Fibroblast of pulmonary artery (primary cell): ENCODE data around the gene AGRP.

Experiments
- DNase-seq: peaks from one replicate; pipeline ENCODE4 v3.0.0-alpha.2; 2010; ENCODE audit warnings: low read depth
- H3K4me3 ChIP-seq: replicated peaks from 2 replicates; pipeline ENCODE4 v1.5.1; 2011; ENCODE audit warnings: low read depth, mild to moderate bottlenecking, control low read depth, low read length, moderate library complexity
- TF ChIP-seq, protein P1 (sequence below): IDR thresholded peaks from 2 replicates; pipeline ENCODE4 v1.5.1; 2011; ENCODE audit warnings: mild to moderate bottlenecking, control low read depth, low read length, inconsistent platforms; ENCODE audit errors: missing control alignments

AGRP gene

GRCh38 chr16:67447508-67448076 is 35.8 kb downstream of the AGRP start:
- TF ChIP-seq, protein P1, sequence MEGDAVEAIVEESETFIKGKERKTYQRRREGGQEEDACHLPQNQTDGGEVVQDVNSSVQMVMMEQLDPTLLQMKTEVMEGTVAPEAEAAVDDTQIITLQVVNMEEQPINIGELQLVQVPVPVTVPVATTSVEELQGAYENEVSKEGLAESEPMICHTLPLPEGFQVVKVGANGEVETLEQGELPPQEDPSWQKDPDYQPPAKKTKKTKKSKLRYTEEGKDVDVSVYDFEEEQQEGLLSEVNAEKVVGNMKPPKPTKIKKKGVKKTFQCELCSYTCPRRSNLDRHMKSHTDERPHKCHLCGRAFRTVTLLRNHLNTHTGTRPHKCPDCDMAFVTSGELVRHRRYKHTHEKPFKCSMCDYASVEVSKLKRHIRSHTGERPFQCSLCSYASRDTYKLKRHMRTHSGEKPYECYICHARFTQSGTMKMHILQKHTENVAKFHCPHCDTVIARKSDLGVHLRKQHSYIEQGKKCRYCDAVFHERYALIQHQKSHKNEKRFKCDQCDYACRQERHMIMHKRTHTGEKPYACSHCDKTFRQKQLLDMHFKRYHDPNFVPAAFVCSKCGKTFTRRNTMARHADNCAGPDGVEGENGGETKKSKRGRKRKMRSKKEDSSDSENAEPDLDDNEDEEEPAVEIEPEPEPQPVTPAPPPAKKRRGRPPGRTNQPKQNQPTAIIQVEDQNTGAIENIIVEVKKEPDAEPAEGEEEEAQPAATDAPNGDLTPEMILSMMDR, result peak; percentile 54
- H3K4me3 ChIP-seq, result no peak overlapping the region
- peak; percentile 75 for DNase-seq

- no peak for DNase-seq
- no peak overlapping the region for H3K4me3 ChIP-seq
- TF ChIP-seq, protein P1, result no peak
These were observed 36.3 kb downstream of the AGRP start for GRCh38 chr16:67446968-67447507.

- peak; percentile 50 for DNase-seq
- TF ChIP-seq, protein P1, result peak; percentile 9
- no peak overlapping the region for H3K4me3 ChIP-seq
These were observed 37.1 kb downstream of the AGRP start for GRCh38 chr16:67445913-67446907.

- DNase-seq, result no peak
- H3K4me3 ChIP-seq, result no peak overlapping the region
- TF ChIP-seq, protein P1, result no peak
These were observed 37.9 kb downstream of the AGRP start for GRCh38 chr16:67445441-67445912.

- TF ChIP-seq, protein P1, result no peak
- no peak for DNase-seq
These were observed 38.3 kb downstream of the AGRP start for GRCh38 chr16:67445126-67445426.

GRCh38 chr16:67444259-67445125 is 38.9 kb downstream of the AGRP start:
- no peak overlapping the region for H3K4me3 ChIP-seq
- TF ChIP-seq, protein P1, result no peak
- no peak for DNase-seq

More at GRCh38 chr16:67445126-67445426, 38.3 kb downstream of the AGRP start:
- no peak overlapping the region for H3K4me3 ChIP-seq
